DMS114 treated with DMSO at 0.1 percent for 48 hours (cell line): ENCODE results near the gene ABHD2.

ENCODE experiments used
- DNase-seq: peaks from one replicate; lab custom pipeline; 2025; ENCODE audit not compliant: unreplicated experiment; lab: John Stamatoyannopoulos, UW

The ABHD2 gene

GRCh38 chr15:89098281-89098680, 10.0 kb downstream of the ABHD2 start:
- DNase-seq = no peak

GRCh38 chr15:89099968-89100367, 11.7 kb downstream of the ABHD2 start:
- DNase-seq = no peak

- no peak for DNase-seq
Observed at GRCh38 chr15:89101302-89102193, 13.3 kb downstream of the ABHD2 start.

GRCh38 chr15:89103481-89104171, 15.4 kb downstream of the ABHD2 start:
- DNase-seq = no peak

- DNase-seq = no peak
Observed at GRCh38 chr15:89104172-89104564, 15.9 kb downstream of the ABHD2 start.

GRCh38 chr15:89105147-89105546, 16.9 kb downstream of the ABHD2 start:
- DNase-seq = no peak

GRCh38 chr15:89106200-89106599, 17.9 kb downstream of the ABHD2 start:
- no peak for DNase-seq

GRCh38 chr15:89107984-89108383, 19.7 kb downstream of the ABHD2 start:
- no peak for DNase-seq

GRCh38 chr15:89108835-89109234, 20.6 kb downstream of the ABHD2 start:
- DNase-seq = no peak

GRCh38 chr15:89109238-89109637, 21.0 kb downstream of the ABHD2 start:
- no peak for DNase-seq

- DNase-seq = no peak
Observed at GRCh38 chr15:89110060-89110459, 21.8 kb downstream of the ABHD2 start.

GRCh38 chr15:89111352-89111751, 23.1 kb downstream of the ABHD2 start:
- DNase-seq = no peak

- no peak for DNase-seq
Observed at GRCh38 chr15:89111961-89112340, 23.7 kb downstream of the ABHD2 start.

- DNase-seq = no peak
Observed at GRCh38 chr15:89112341-89112971, 24.2 kb downstream of the ABHD2 start.

GRCh38 chr15:89113296-89114024, 25.2 kb downstream of the ABHD2 start:
- DNase-seq = no peak

- no peak for DNase-seq
Observed at GRCh38 chr15:89114990-89115389, 26.7 kb downstream of the ABHD2 start.

GRCh38 chr15:89115547-89115946, 27.3 kb downstream of the ABHD2 start:
- no peak for DNase-seq

- DNase-seq = no peak
Observed at GRCh38 chr15:89116404-89116803, 28.1 kb downstream of the ABHD2 start.

- DNase-seq = no peak
Observed at GRCh38 chr15:89117790-89118189, 29.5 kb downstream of the ABHD2 start.

GRCh38 chr15:89118481-89118989, 30.3 kb downstream of the ABHD2 start:
- DNase-seq = no peak
